Skeletal muscle satellite cell (primary cell): Measurements from ENCODE around the gene PPP1R26.

Experiments
- H3K27me3 ChIP-seq: 2 replicates; pipeline ENCODE4 v1.7.0; 2013; ENCODE audit warnings: low read length; ENCODE audit not compliant: control insufficient read depth, insufficient read depth
- H3K36me3 ChIP-seq: 2 replicates; pipeline ENCODE4 v1.7.0; 2013; ENCODE audit warnings: mild to moderate bottlenecking, control low read depth, low read length; ENCODE audit not compliant: insufficient read depth
- H3K4me1 ChIP-seq: 2 replicates; pipeline ENCODE4 v1.7.0; 2013; ENCODE audit warnings: low read length; ENCODE audit not compliant: control insufficient read depth, insufficient read depth
- H3K4me2 ChIP-seq: 2 replicates; pipeline ENCODE4 v1.7.0; 2013; ENCODE audit warnings: mild to moderate bottlenecking, low read length
- H3K4me3 ChIP-seq: 2 replicates; pipeline ENCODE4 v1.7.0; 2013; ENCODE audit warnings: low read length
- H3K9ac ChIP-seq: 2 replicates; pipeline ENCODE4 v1.7.0; 2013; ENCODE audit warnings: mild to moderate bottlenecking, low read depth, low read length, moderate library complexity
- H3K9me3 ChIP-seq: replicated peaks from 2 replicates; pipeline ENCODE4 v1.7.0; 2013; ENCODE audit warnings: mild to moderate bottlenecking, control low read depth, low read length

The PPP1R26 gene

GRCh38 chr9:135502873-135503321 is 23.3 kb downstream of the PPP1R26 start:
- H3K4me1 ChIP-seq: peaks cover 8% of the 10 kb centered on the region
- H3K9ac ChIP-seq: no peak overlapping the region
- H3K9me3 ChIP-seq: no peaks in the 10 kb centered on the region
- H3K4me2 ChIP-seq: peak overlapping the region; percentile 17
- peaks cover 32% of the 10 kb centered on the region for H3K36me3 ChIP-seq
- H3K27me3 ChIP-seq: peaks cover 4% of the 10 kb centered on the region
- no peak overlapping the region for H3K4me3 ChIP-seq

- Histone ChIP-seq H3K4me2 (no peak overlapping the region), H3K9me3 (no peaks in the 10 kb centered on the region), H3K9ac (no peak overlapping the region), H3K4me1 (peaks cover 8% of the 10 kb centered on the region), H3K27me3 (no peaks in the 10 kb centered on the region), H3K36me3 (peaks cover 32% of the 10 kb centered on the region), H3K4me3 (no peak overlapping the region)
These were observed 24.0 kb downstream of the PPP1R26 start for GRCh38 chr9:135503371-135504261.

- Histone ChIP-seq H3K4me3 (no peak overlapping the region), H3K9ac (no peak overlapping the region), H3K4me1 (peaks cover 8% of the 10 kb centered on the region), H3K9me3 (no peaks in the 10 kb centered on the region), H3K4me2 (no peak overlapping the region), H3K36me3 (peaks cover 32% of the 10 kb centered on the region), H3K27me3 (no peaks in the 10 kb centered on the region)
These were observed 25.0 kb downstream of the PPP1R26 start for GRCh38 chr9:135504262-135505243.

- peaks cover 8% of the 10 kb centered on the region for H3K4me1 ChIP-seq
- H3K9ac ChIP-seq: no peak overlapping the region
- peaks cover 32% of the 10 kb centered on the region for H3K36me3 ChIP-seq
- no peaks in the 10 kb centered on the region for H3K9me3 ChIP-seq
- no peaks in the 10 kb centered on the region for H3K27me3 ChIP-seq
- H3K4me3 ChIP-seq: no peak overlapping the region
- H3K4me2 ChIP-seq: no peak overlapping the region
These were observed 26.0 kb downstream of the PPP1R26 start for GRCh38 chr9:135505406-135506187.

GRCh38 chr9:135506327-135507103 is 26.9 kb downstream of the PPP1R26 start:
- Histone ChIP-seq H3K36me3 (peaks cover 32% of the 10 kb centered on the region), H3K4me2 (no peak overlapping the region), H3K4me1 (peaks cover 5% of the 10 kb centered on the region), H3K27me3 (no peaks in the 10 kb centered on the region), H3K4me3 (no peak overlapping the region), H3K9ac (no peak overlapping the region), H3K9me3 (no peaks in the 10 kb centered on the region)

GRCh38 chr9:135507104-135508035 is 27.8 kb downstream of the PPP1R26 start:
- peaks cover 31% of the 10 kb centered on the region for H3K36me3 ChIP-seq
- no peak overlapping the region for H3K9ac ChIP-seq
- no peaks in the 10 kb centered on the region for H3K27me3 ChIP-seq
- no peak overlapping the region for H3K4me3 ChIP-seq
- H3K9me3 ChIP-seq: no peaks in the 10 kb centered on the region
- no peaks in the 10 kb centered on the region for H3K4me1 ChIP-seq
- H3K4me2 ChIP-seq: no peak overlapping the region

- Histone ChIP-seq H3K9me3 (no peaks in the 10 kb centered on the region), H3K4me1 (no peaks in the 10 kb centered on the region), H3K36me3 (peaks cover 22% of the 10 kb centered on the region), H3K9ac (no peak overlapping the region), H3K4me3 (no peak overlapping the region), H3K27me3 (no peaks in the 10 kb centered on the region), H3K4me2 (no peak overlapping the region)
These were observed 28.7 kb downstream of the PPP1R26 start for GRCh38 chr9:135508211-135508820.

- Histone ChIP-seq H3K36me3 (peaks cover 10% of the 10 kb centered on the region), H3K9me3 (no peaks in the 10 kb centered on the region), H3K4me1 (no peaks in the 10 kb centered on the region), H3K4me2 (no peak overlapping the region), H3K9ac (no peak overlapping the region), H3K4me3 (no peak overlapping the region), H3K27me3 (no peaks in the 10 kb centered on the region)
These were observed 29.9 kb downstream of the PPP1R26 start for GRCh38 chr9:135509458-135509857.

GRCh38 chr9:135512241-135512603 is 32.6 kb downstream of the PPP1R26 start:
- H3K9me3 ChIP-seq: no peaks in the 10 kb centered on the region
- no peak overlapping the region for H3K4me3 ChIP-seq
- H3K27me3 ChIP-seq: peaks cover 4% of the 10 kb centered on the region
- no peak overlapping the region for H3K4me2 ChIP-seq
- no peaks in the 10 kb centered on the region for H3K36me3 ChIP-seq
- no peak overlapping the region for H3K9ac ChIP-seq
- H3K4me1 ChIP-seq: no peaks in the 10 kb centered on the region
